K562 (cell line): ENCODE data around the gene PTPRM. TPM values are rescaled to one million over a fixed set of nuclear protein-coding genes. Genes with fewer than 3 reads are reported as not detected.

ENCODE experiments used
- ATAC-seq: fragments of 200-7000 bp; cut with Tn5 transposase; 3 replicates; pipeline ENCODE4 v1.9.1; 2020; ENCODE audit warnings: moderate library complexity
- BruUV-seq: library from RNA; stranded (reverse); fragments of 400-500 nt; replicated peaks from 2 replicates; lab custom pipeline; 2021; lab: Mats Ljungman, UMichigan
- CTCF ChIA-PET: fragments of 300-600 bp; formaldehyde crosslinking; extraction: SDS; loops from one replicate; lab custom pipeline; 2021; ENCODE audit warnings: low intra/inter-chr PET ratio; lab: Yijun Ruan, JAX
- POLR2A ChIA-PET: fragments of 300-600, 350-650 bp; sonication (Branson Sonifier 250); formaldehyde crosslinking; extraction: SDS; loops from one replicate; lab custom pipeline; 2021; ENCODE audit warnings: antibody characterized with exemption, inconsistent platforms; lab: Yijun Ruan, JAX
- DNase-seq, 4 experiments: peaks; one replicate each; pipeline versions ENCODE4 v3.0.0 to v3.0.0-alpha.2; 2011 to 2018; ENCODE audit warnings: low spot score in 3 of 4, mixed read lengths in 3 of 4; ENCODE audit errors: extremely low read depth in 1 of 4
- FAIRE-seq: peaks from 2 replicates; lab custom pipeline; 2011; peaks lifted over from hg19 to GRCh38; lab: Jason Lieb, UNC
- H2AFZ ChIP-seq: 2 replicates; pipeline ENCODE4 v1.6.0; 2011; ENCODE audit warnings: low read depth, low read length, control low read depth, inconsistent platforms
- H3K27ac ChIP-seq: fragments of 200-600 bp; 3 replicates; pipeline ENCODE4 v1.8.0; 2011; ENCODE audit warnings: low read depth, mild to moderate bottlenecking, control low read depth, inconsistent platforms, low read length, moderate library complexity, mixed read lengths; ENCODE audit errors: extremely low read depth
- H3K27me3 ChIP-seq, 2 experiments: fragments of 300-600 bp in 1 of 2; 2 replicates in 1 of 2; 3 replicates in 1 of 2; pipeline versions ENCODE4 v1.6.0 to v1.8.0; 2011; ENCODE audit warnings: inconsistent platforms in 2 of 2, low read length in 2 of 2, mild to moderate bottlenecking in 1 of 2, mixed read lengths in 1 of 2, moderate library complexity in 1 of 2; ENCODE audit not compliant: control insufficient read depth in 2 of 2, insufficient read depth in 2 of 2
- H3K36me3 ChIP-seq: fragments of 300-600 bp; 3 replicates; pipeline ENCODE4 v1.8.0; 2011; ENCODE audit warnings: mild to moderate bottlenecking, low read length, inconsistent platforms; ENCODE audit not compliant: control insufficient read depth, insufficient read depth
- H3K4me1 ChIP-seq, 2 experiments: fragments of 200-600 bp in 1 of 2; replicated peaks in 1 of 2; 2 replicates in 1 of 2; 3 replicates in 1 of 2; pipeline versions ENCODE4 v1.5.1 to v1.8.0; 2011; ENCODE audit warnings: inconsistent platforms in 2 of 2, low read length in 2 of 2, mild to moderate bottlenecking in 1 of 2, mixed read lengths in 1 of 2, moderate library complexity in 1 of 2; ENCODE audit not compliant: control insufficient read depth in 2 of 2, insufficient read depth in 2 of 2
- H3K4me2 ChIP-seq: 2 replicates; pipeline ENCODE4 v1.6.1; 2011; ENCODE audit warnings: low read length, control low read depth, inconsistent platforms, mixed read lengths; ENCODE audit not compliant: insufficient read depth
- H3K4me3 ChIP-seq: fragments of 200-600 bp; sonication (generic), shearing (Covaris generic); 2 replicates; pipeline ENCODE4 v1.5.1; 2016; ENCODE audit warnings: control low read depth, inconsistent platforms
- H3K79me2 ChIP-seq: fragments of 200-600 bp; 3 replicates; pipeline ENCODE4 v1.8.0; 2011; ENCODE audit warnings: low read length, inconsistent platforms; ENCODE audit not compliant: control insufficient read depth, insufficient read depth
- H3K9ac ChIP-seq, 2 experiments: 2 replicates each; pipeline versions ENCODE4 v1.6.0 to v1.6.1; 2011; ENCODE audit warnings: low read depth in 2 of 2, low read length in 2 of 2, control low read depth in 1 of 2, inconsistent platforms in 1 of 2, mild to moderate bottlenecking in 1 of 2, mixed read lengths in 1 of 2; ENCODE audit not compliant: insufficient read depth in 1 of 2
- H3K9me1 ChIP-seq: one replicate; pipeline ENCODE4 v1.6.0; 2011; ENCODE audit warnings: inconsistent platforms, mild to moderate bottlenecking, low read length, moderate library complexity; ENCODE audit not compliant: control insufficient read depth, insufficient read depth
- H3K9me3 ChIP-seq: replicated peaks from 2 replicates; pipeline ENCODE4 v1.5.1; 2011; ENCODE audit warnings: low read depth, low read length, inconsistent platforms; ENCODE audit not compliant: control insufficient read depth, insufficient read depth
- H4K20me1 ChIP-seq: replicated peaks from 2 replicates; pipeline ENCODE4 v1.6.1; 2011; ENCODE audit warnings: low read length, inconsistent platforms, mixed read lengths; ENCODE audit not compliant: control insufficient read depth, insufficient read depth
- CBFA2T3 ChIP-seq: fragments of 450-650 bp; IDR thresholded peaks from 2 replicates; pipeline ENCODE4 v1.6.1; 2017
- EGR1 ChIP-seq: fragments of 450-650 bp; conservative IDR thresholded peaks from 2 replicates; pipeline ENCODE4 v1.6.1; 2017; ENCODE audit warnings: mild to moderate bottlenecking
- HDAC8 ChIP-seq: fragments of 450-650 bp; IDR thresholded peaks from 2 replicates; pipeline ENCODE4 v1.6.1; 2016; ENCODE audit warnings: mild to moderate bottlenecking, missing genetic modification characterization, moderate library complexity, missing compliant biosample characterization
- OTX1 ChIP-seq: fragments of 450-650 bp; formaldehyde crosslinking; IDR thresholded peaks from 2 replicates; pipeline ENCODE4 v1.4.0; 2022; ENCODE audit warnings: mild to moderate bottlenecking
- PCBP2 ChIP-seq: fragments of 200-400 bp; formaldehyde crosslinking; IDR thresholded peaks from 2 replicates; pipeline ENCODE4 v1.6.1; 2018; ENCODE audit warnings: low read length, low read depth, mild to moderate bottlenecking, moderate library complexity; ENCODE audit not compliant: poor library complexity, severe bottlenecking
- POLR2AphosphoS5 ChIP-seq: IDR thresholded peaks from 2 replicates; pipeline ENCODE4 v1.6.1; 2011; ENCODE audit warnings: mild to moderate bottlenecking, low read depth, low read length, moderate library complexity; ENCODE audit not compliant: control insufficient read depth, insufficient read depth
- RUNX1 ChIP-seq: sonication (generic); IDR thresholded peaks from 2 replicates; pipeline ENCODE4 v1.6.1; 2016; ENCODE audit warnings: antibody characterized with exemption, low read depth
- SIRT6 ChIP-seq: IDR thresholded peaks from one replicate; pipeline ENCODE4 v1.6.1; 2012; ENCODE audit warnings: low read depth, mild to moderate bottlenecking, control low read depth, inconsistent platforms, low read length, moderate library complexity
- SREBF2 ChIP-seq: sonication (generic); formaldehyde crosslinking; IDR thresholded peaks from 2 replicates; pipeline ENCODE4 v1.4.0; 2020; ENCODE audit warnings: mild to moderate bottlenecking, missing genetic modification reagents
- WGBS: fragments of 100-300 bp; shearing (Covaris generic); methylation state at CpG from one replicate; pipeline ENCODE4 v1.1.6; 2016; ENCODE audit warnings: low coverage, mixed read lengths; ENCODE audit not compliant: insufficient coverage; ENCODE audit errors: missing lambda C conversion rate; 5-methylcytosine and 5-hydroxymethylcytosine counted together
- in situ Hi-C: fragments of 300-500 bp; cut with MboI; formaldehyde crosslinking; loops from 4 replicates; pipeline ENCODE4 v1.15.0; 2018; ENCODE audit warnings: inconsistent platforms, mixed read lengths
- intact Hi-C: fragments of 100-400 bp; cut with micrococcal nuclease; formaldehyde crosslinking; loops from 2 replicates; pipeline ENCODE4 v1.14.2; 2022
- polyA plus RNA-seq, 8 experiments: library from polyadenylated mRNA; depleted of rRNA in 4 of 8; stranded (reverse) in 5 of 8; unstranded in 3 of 8; fragments of >200 nt; fragmentation: Nextera tagmentation in 2 of 8; fragmentation: Illumina TruSeq in 1 of 8; extraction: Ambion mirVana in 2 of 8; extraction: Trizol in 1 of 8; gene quantifications; 2 replicates each; pipeline versions ENCODE4 v1.2.1 to v1.2.3, GENCODE V29; 2011 to 2014; ENCODE audit warnings: inconsistent platforms in 1 of 8, missing spikeins in 1 of 8
- total RNA-seq, 7 experiments: library from RNA; depleted of rRNA in 6 of 7; stranded (reverse); fragments of >200 nt in 6 of 7; fragmentation: Illumina TruSeq in 2 of 7; extraction: Trizol in 2 of 7; gene quantifications; 2 replicates each; pipeline versions ENCODE4 v1.2.1 to v1.2.3, GENCODE V29; 2011 to 2021; ENCODE audit warnings: low replicate concordance in 1 of 7
- TF ChIP-seq, protein P1 (sequence below): sonication (generic); formaldehyde crosslinking; IDR thresholded peaks from 2 replicates; pipeline ENCODE4 v1.8.0; 2022; ENCODE audit warnings: mild to moderate bottlenecking, low read depth, missing genetic modification reagents

Gene PTPRM
- total and polyA plus RNA-seq, 9 of the 15 experiments (the other 6 are each of a cell fraction or from before 2014, with no cell fraction given): 0.03 to 0.16 (median 0.08) TPM; not detected in 3

DNA sequence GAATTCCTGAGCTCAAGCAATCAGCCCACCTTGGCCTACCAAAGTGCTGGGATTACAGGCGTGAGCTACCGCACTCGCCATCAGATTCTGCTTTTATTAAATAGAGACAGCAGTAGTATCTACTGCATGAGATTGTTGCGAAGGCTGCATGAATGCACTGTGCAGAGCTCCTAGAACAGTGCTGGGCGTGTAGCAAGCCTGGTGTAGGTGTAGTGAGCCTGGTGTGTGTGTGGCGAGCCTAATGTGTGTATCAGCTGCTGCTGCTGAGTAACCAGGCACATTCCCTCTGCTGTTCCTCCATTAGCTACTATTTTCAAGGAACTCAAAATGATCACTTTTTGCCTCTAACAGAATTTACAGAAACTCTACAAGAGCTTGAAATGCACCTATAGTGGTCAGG, 57.6 kb downstream of the PTPRM start (continued):
- no peak for TF ChIP-seq EGR1
- TF ChIP-seq CBFA2T3: no peak
- no peak for TF ChIP-seq OTX1 (CRISPR knock-in tag)
- TF ChIP-seq, protein P1, sequence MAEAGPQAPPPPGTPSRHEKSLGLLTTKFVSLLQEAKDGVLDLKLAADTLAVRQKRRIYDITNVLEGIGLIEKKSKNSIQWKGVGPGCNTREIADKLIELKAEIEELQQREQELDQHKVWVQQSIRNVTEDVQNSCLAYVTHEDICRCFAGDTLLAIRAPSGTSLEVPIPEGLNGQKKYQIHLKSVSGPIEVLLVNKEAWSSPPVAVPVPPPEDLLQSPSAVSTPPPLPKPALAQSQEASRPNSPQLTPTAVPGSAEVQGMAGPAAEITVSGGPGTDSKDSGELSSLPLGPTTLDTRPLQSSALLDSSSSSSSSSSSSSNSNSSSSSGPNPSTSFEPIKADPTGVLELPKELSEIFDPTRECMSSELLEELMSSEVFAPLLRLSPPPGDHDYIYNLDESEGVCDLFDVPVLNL (CRISPR knock-in tag): no peak

DNA sequence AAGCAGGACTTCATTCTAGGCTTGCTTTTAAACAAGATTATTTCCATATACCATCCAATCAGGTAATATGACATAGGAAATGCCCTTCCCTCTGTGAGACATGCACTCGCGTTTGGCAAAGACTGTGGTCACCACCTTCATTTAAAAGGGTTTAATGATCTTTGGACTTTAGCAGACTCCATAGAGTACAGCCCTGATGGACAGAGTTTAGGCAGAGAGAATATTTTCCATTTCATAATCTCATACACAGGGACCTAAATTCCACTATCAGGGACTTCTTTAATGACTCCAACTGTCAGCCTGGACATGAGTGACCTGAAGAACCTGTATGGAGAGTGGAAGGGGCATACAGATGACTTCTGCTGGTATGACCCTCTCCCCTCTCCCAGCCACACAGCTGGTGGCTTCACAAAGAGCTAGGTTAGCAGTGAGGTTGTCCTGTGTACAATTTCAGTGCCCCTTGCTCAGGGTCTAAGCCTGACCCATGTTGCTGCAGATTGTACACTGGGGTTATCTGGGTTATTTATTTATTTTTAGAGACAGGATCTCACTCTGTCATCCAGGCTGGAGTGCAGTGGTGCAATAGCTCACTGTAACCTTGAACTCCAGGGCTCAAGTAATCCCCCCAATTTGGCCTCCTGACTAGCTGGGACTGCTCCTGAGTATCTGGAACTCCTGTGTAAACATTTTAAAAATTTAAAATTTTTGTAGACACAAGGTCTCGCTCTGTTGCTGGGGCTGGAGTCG, 59.2 kb downstream of the PTPRM start:
- Histone ChIP-seq H3K79me2 (no peaks in the 10 kb centered on the region), H3K9me3 (no peaks in the 10 kb centered on the region), H3K9me1 (no peaks in the 10 kb centered on the region), H3K27me3 (no peaks in the 10 kb centered on the region), H3K4me3 (no peak overlapping the region), H3K4me1 (no peaks in the 10 kb centered on the region), H2AFZ (no peak overlapping the region), H4K20me1 (no peaks in the 10 kb centered on the region), H3K36me3 (no peaks in the 10 kb centered on the region), H3K27ac (no peak overlapping the region), H3K4me2 (no peak overlapping the region), H3K9ac (no peak overlapping the region)
- ATAC-seq (no peak), FAIRE-seq (no peak), DNase-seq (no peak)
- POLR2A ChIA-PET: interaction anchor here (1.5 kb wide), 1 partner anchor 10 kb away, joined by 3 read pairs; no protein-coding TSS in a partner anchor
- in situ Hi-C loops (no loop called here), intact Hi-C loops (no loop called here)
- CTCF ChIA-PET: no interaction called here
- 2% methylated on average over 4 of the region's 4 CpGs for WGBS
- BruUV-seq: no TSS peak
- no peak for TF ChIP-seq RUNX1
- TF ChIP-seq SREBF2 (CRISPR knock-in tag): no peak
- no peak for TF ChIP-seq PCBP2
- no peak for TF ChIP-seq POLR2AphosphoS5
- no peak for TF ChIP-seq SIRT6
- no peak for TF ChIP-seq HDAC8
